PC-3 (cell line): ENCODE measurements around the gene C1orf105.

Experiments
- EZH2phosphoT487 ChIP-seq: fragments of 300-600 bp; sonication (generic); IDR thresholded peaks from 2 replicates; pipeline ENCODE4 v1.6.1; 2018; ENCODE audit warnings: mild to moderate bottlenecking, antibody characterized with exemption, low read length, borderline replicate concordance
- TF ChIP-seq, protein P1 (sequence below): fragments of 300-600 bp; sonication (generic); conservative IDR thresholded peaks from 2 replicates; pipeline ENCODE4 v1.5.1; 2017; ENCODE audit warnings: antibody characterized with exemption, low read depth, mild to moderate bottlenecking, low read length

- TF ChIP-seq, protein P1, sequence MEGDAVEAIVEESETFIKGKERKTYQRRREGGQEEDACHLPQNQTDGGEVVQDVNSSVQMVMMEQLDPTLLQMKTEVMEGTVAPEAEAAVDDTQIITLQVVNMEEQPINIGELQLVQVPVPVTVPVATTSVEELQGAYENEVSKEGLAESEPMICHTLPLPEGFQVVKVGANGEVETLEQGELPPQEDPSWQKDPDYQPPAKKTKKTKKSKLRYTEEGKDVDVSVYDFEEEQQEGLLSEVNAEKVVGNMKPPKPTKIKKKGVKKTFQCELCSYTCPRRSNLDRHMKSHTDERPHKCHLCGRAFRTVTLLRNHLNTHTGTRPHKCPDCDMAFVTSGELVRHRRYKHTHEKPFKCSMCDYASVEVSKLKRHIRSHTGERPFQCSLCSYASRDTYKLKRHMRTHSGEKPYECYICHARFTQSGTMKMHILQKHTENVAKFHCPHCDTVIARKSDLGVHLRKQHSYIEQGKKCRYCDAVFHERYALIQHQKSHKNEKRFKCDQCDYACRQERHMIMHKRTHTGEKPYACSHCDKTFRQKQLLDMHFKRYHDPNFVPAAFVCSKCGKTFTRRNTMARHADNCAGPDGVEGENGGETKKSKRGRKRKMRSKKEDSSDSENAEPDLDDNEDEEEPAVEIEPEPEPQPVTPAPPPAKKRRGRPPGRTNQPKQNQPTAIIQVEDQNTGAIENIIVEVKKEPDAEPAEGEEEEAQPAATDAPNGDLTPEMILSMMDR: no peak
- no peak for TF ChIP-seq EZH2phosphoT487
These were observed 46.4 kb downstream of the C1orf105 start for GRCh38 chr1:172466795-172467407.
